ENCODE results near the gene LRP8. TPM values are rescaled to one million over a fixed set of nuclear protein-coding genes. Genes with fewer than 3 reads are reported as not detected.

Gene LRP8
- total and polyA plus RNA-seq, 2 of the 13 experiments (the other 11 are each of a cell fraction or from before 2014, with no cell fraction given) = 17.3 to 17.4 TPM

DNA sequence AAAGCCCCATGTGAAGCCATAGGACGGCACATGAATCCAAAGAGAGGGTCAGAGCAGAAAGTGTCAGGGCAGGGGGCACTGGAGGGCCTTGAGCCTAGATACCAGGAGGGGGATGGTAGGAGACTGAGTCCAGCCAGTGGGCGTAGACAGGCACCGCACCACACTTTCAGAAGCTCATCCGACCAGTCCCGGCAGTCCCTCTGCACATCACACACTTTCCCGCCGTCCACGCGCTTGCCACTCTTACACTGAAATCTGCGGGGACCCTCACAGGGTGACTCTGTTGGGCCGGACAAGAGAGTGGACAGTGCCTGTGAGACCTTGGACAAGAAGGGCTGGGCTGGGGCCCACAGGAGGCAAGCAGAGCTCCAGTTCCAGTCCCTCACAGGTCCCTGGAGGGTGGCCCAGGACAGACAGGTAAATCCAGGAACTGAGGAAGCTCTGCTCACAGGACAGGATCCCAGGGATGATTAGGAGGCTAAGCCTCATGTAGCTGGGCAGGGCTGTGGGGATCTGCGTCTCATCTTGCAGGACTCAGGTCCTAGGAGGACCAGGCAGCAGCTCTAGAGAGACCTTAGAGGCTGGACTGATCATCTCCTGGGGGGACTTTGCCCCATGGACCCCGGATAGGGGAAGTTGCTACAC lies 53.2 kb downstream of the LRP8 start (continued):
- TF ChIP-seq ZNF142 (CRISPR knock-in tag; IDR thresholded peaks at IDR 0.05) (no peak), SMARCE1 (IDR thresholded peaks at IDR 0.05; ENCODE audit: borderline replicate concordance) (no peak), PRPF4 (IDR thresholded peaks at IDR 0.05; ENCODE audit: low read depth, low read length, poor library complexity, severe bottlenecking) (no peak), SRSF1 (optimal IDR thresholded peaks at IDR 0.05; ENCODE audit: low read depth, low read length) (no peak), POGZ (CRISPR knock-in tag; IDR thresholded peaks at IDR 0.05) (no peak), TEAD3 (CRISPR knock-in tag; optimal IDR thresholded peaks at IDR 0.05; ENCODE audit: borderline replicate concordance) (no peak), ZBTB38 (CRISPR knock-in tag; IDR thresholded peaks at IDR 0.05) (no peak), U2AF2 (IDR thresholded peaks at IDR 0.05; ENCODE audit: low read depth, low read length) (no peak), ONECUT2 (CRISPR knock-in tag; IDR thresholded peaks at IDR 0.05) (no peak), ARID3A (IDR thresholded peaks at IDR 0.05; ENCODE audit: low read depth, low read length) (no peak), ZNF510 (CRISPR knock-in tag; IDR thresholded peaks at IDR 0.05; ENCODE audit: low read depth) (no peak), TAF1 (CRISPR knock-in tag; IDR thresholded peaks at IDR 0.05) (no peak), BORCS8-MEF2B (CRISPR knock-in tag; IDR thresholded peaks at IDR 0.05) (no peak)
